ENCODE measurements around the gene RASA4.
"Not testable (repeated sequence)": the region's sequence is repeated elsewhere in the genome, so short reads cannot be mapped to it uniquely, and the experiment has no call there.

RASA4 gene

DNA sequence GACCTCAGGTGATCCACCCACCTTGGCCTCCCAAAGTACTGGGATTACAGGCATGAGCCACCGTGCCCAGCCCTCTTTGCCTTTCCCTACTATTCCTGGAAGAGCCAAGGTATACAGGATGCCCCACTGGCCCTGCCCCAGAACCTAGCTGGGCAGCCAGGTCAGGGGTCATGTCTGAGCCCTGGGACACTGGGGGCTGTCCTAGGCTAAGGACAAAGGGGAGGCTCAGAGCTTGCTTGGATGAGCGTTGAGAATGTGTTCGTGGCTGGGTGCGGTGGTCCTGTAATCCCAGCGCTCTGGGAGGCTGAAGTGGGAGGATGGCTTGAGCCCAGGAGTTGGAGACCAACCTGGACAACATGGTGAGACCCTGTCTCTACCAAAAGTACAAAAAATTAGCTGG is 38.1 kb downstream of the RASA4 start:
- not testable (repeated sequence) for H3K9me3 Mint-ChIP-seq, H3K27ac Mint-ChIP-seq, H3K4me1 Mint-ChIP-seq, H3K4me3 Mint-ChIP-seq, H3K27me3 Mint-ChIP-seq
- DNase-seq (peak in 1 of 2 donors; percentile 15), ATAC-seq (peak; percentile 16)

DNA sequence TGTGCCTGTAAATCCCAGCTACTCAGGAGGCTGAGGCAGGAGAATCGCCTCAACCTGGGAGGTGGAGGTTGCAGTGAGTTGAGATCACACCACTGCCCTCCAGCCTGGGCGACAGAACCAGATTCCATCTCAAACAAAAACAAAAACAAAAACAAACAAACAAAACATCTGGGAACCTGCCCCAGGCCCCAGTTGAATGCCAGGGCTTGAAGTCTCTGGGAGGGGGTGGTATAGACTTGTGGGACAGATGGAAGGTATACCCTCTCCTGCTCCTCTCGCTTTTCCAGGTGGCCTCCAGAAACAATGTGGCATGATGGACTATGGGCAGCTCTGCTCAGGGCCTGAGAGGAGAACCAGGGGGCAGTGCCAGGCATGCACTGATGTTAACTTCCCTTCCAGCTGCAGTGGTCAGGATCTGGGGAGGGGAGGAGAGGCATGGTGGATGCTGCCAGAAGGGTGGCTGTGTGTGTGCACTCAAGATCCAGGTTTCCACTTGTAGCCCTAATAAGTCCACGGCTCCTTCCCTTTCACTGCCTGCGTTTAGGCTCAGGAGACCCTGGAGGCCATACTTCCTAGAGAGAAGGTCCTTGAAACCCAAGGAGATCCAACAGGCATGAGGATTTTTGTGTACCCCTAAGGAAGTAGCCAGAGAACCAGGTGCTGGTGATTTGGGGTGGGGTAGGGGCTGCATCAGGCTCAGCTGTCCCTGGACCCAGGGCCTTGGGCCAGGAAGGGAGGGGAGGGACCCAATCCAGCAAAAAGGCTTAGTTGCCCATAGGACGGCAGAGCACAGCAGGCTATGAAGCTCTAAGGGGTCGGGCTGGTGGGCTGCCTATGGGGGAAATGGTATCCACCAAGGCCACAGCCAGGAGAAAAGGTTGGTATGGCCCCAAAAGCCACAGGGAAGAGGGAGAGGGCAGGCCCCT is 39.0 kb downstream of the RASA4 start:
- H3K4me1 Mint-ChIP-seq, H3K9me3 Mint-ChIP-seq, H3K27ac Mint-ChIP-seq, H3K4me3 Mint-ChIP-seq, H3K27me3 Mint-ChIP-seq: not testable (repeated sequence)
- DNase-seq (peak in 1 of 2 donors; percentile 16), ATAC-seq (peak; percentile 21)

DNA sequence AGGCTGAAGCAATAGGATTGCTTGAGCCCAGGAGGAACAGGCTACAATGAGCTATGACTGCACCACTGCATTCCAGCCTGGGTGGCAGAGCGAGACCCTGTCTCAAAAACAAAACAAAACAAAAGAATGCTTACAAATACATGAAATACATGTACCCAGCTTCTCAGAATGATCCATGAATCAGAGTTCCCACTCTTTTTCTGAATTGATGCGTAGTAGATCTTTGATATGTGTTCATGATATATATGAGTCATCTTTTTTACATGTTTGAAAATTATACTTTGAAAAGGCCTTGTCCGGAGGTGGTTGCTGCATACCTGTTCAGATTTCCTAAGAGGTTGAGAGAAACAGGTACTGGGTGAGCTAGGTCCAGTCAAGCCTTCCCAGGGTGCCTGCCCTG is 40.2 kb downstream of the RASA4 start:
- H3K4me3 Mint-ChIP-seq, DNase-seq, H3K27ac Mint-ChIP-seq, H3K27me3 Mint-ChIP-seq, H3K4me1 Mint-ChIP-seq, ATAC-seq, H3K9me3 Mint-ChIP-seq: not testable (repeated sequence)

DNA sequence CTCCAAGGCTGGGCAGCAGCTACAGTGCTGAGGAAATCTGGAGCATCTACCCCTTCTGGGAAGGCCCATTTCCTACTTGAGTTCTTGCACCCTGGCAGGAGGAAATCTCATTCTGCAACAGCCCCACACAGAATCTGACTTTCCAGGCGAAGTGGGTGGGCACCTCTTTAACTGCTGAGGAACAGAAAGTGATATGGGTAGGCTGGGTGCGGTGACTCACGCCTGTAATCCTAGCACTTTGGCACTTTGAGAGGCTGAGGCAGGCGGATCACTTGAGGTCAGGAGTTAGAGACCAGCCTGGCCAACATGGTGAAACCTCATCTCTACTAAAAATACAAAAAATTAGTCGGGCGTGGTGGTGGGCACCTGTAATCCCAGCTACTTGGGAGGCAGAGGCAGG is 41.9 kb downstream of the RASA4 start:
- DNase-seq, H3K4me1 Mint-ChIP-seq, H3K27me3 Mint-ChIP-seq, ATAC-seq, H3K4me3 Mint-ChIP-seq, H3K9me3 Mint-ChIP-seq, H3K27ac Mint-ChIP-seq: not testable (repeated sequence)

- peak within 1 kb of the TSS; percentile 93 to 95 for H3K27ac Mint-ChIP-seq
- H3K9me3 Mint-ChIP-seq, result not testable (repeated sequence)
- peak; percentile 100 for DNase-seq
These were observed 44.0 kb downstream of the RASA4 start, which contains the start of gene POLR2J3 for GRCh38 chr7:102572261-102573239. POLR2J3 (minus strand) TSS chr7:102572583; CDS start chr7:102572521, 62 bp downstream.

DNA sequence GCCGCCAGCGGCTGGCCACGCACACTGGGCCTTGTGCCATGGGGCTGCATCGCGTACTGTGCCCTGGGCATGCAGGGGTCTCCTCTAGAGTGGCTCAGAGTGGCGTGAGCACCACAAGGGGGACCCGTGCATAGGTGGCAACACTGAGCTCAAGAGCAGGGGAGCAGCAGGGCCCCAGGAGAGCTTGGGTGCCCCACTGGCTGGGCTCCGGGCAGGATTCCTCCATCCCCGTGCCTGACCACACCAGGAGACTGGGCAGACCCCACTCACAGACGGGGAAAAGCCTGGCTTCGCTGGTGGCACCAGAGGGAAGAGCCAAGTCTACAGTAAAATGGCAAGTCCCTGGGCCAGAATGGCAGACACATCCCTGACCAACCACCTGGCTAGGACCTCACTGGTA is 47.9 kb downstream of the RASA4 start:
- H3K27ac Mint-ChIP-seq, H3K4me3 Mint-ChIP-seq, ATAC-seq, H3K4me1 Mint-ChIP-seq, H3K27me3 Mint-ChIP-seq, H3K9me3 Mint-ChIP-seq: not testable (repeated sequence)
- DNase-seq, result peak in 1 of 2 donors; percentile 12

More at GRCh38 chr7:102572261-102573239, 44.0 kb downstream of the RASA4 start, which contains the start of gene POLR2J3:
- ATAC-seq, result peak; percentile 94
- peak within 1 kb of the TSS; percentile 85 for H3K4me3 Mint-ChIP-seq
- not testable (repeated sequence) for H3K4me1 Mint-ChIP-seq, H3K27me3 Mint-ChIP-seq

GRCh38 chr7:102550808-102551422 is 65.6 kb downstream of the RASA4 start, which contains the start of gene SPDYE2:
SPDYE2 (plus strand) TSS chr7:102551226; CDS start chr7:102553256, 2,030 bp downstream.
- H3K4me1 Mint-ChIP-seq, H3K27ac Mint-ChIP-seq, H3K4me3 Mint-ChIP-seq, DNase-seq, H3K9me3 Mint-ChIP-seq, H3K27me3 Mint-ChIP-seq: not testable (repeated sequence)
- peak; percentile 25 for ATAC-seq

DNA sequence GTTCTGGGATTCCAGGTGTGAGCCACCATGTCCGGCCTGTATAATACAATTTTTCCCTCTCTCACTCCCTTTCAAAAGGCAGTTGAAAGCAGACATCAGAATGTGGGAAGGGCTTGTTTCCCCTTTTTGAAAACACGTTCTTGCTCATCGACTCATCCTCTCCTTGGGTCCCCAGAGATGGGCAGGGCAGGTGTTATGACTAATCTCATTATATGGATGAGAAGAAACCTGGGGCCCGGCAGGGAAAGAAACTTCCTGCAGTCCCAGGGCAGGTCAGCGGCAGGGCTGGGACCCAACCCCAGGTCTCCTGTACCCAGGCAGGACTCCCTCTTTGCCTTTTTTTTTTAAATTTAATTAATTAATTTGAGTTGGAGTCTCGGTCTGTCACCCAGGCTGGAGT is 70.2 kb downstream of the RASA4 start:
- not testable (repeated sequence) for DNase-seq, ATAC-seq, H3K9me3 Mint-ChIP-seq, H3K27me3 Mint-ChIP-seq, H3K27ac Mint-ChIP-seq, H3K4me3 Mint-ChIP-seq, H3K4me1 Mint-ChIP-seq

GRCh38 chr7:102545288-102545687 is 71.3 kb downstream of the RASA4 start:
- ATAC-seq, H3K4me1 Mint-ChIP-seq, H3K4me3 Mint-ChIP-seq, H3K27ac Mint-ChIP-seq, H3K9me3 Mint-ChIP-seq, H3K27me3 Mint-ChIP-seq: not testable (repeated sequence)
- peak in 1 of 2 donors; percentile 36 for DNase-seq

DNA sequence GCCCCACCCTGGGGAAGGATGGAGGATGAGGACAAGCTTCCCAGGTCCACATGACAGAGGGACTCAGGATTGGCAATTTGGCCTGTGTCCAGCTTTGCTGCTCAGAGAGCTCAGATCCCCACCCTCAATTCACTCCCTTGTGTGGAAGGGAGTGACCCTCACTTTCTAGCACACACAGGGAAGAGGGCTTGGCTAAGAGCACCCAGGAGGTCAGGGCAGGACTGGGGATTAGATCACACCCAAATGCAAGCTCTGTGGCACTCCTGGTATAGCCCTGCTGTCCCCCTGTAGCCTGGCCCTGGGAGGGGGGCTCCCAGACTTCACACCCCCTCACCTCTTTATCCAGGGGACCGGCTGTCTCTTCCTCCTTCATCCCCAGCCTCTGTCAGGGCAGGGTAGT is 72.2 kb downstream of the RASA4 start:
- H3K9me3 Mint-ChIP-seq, H3K27me3 Mint-ChIP-seq, ATAC-seq, H3K4me3 Mint-ChIP-seq, H3K4me1 Mint-ChIP-seq, DNase-seq, H3K27ac Mint-ChIP-seq: not testable (repeated sequence)

DNA sequence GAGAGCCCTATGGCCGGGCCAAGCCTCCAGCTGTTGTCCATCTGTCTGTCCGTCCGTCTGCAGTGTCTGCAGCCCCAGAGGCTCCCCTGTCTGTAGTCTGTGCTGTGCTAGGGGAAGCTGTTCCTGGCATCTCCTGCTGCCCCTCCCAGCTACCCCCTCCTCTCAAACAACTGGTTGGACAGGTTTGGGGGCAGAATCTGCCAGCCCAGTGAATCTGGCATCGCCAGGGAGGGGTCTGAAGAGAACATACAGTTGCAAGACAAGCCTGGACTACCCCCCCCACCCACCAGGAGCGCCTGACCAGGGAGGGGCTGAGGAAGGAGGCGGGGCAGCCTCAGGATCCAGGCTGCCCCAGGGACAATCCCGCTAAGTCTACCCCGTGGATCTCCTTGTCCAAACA is 73.0 kb downstream of the RASA4 start, which contains the start of gene UPK3BL2:
Gene UPK3BL2 (minus strand): TSS at position 101 of the 400 bp plus-strand sequence. CDS start 60 bp downstream, at position 41.
- not testable (repeated sequence) for H3K4me1 Mint-ChIP-seq, ATAC-seq, H3K27me3 Mint-ChIP-seq, DNase-seq, H3K9me3 Mint-ChIP-seq, H3K4me3 Mint-ChIP-seq, H3K27ac Mint-ChIP-seq

DNA sequence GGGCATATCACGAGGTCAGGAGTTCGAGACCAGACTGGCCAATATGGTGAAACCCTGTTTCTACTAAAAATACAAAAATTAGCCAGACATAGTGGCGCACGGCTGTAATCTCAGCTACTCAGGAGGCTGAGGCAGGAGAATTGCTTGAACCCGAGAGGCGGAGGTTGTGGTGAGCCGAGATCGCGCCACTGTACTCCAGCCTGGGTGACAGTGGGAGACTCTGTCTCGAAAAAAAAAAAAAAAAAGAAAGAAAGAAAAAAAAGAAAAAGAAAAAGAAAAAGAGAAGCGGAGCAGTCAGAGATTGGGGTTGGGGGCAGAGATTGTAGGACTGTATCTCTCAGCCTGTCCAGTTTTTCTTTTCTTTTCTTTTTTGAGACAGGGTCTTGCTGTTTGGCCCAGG is 73.8 kb downstream of the RASA4 start:
- not testable (repeated sequence) for H3K27ac Mint-ChIP-seq, H3K9me3 Mint-ChIP-seq, H3K4me1 Mint-ChIP-seq, DNase-seq, H3K27me3 Mint-ChIP-seq, H3K4me3 Mint-ChIP-seq, ATAC-seq

DNA sequence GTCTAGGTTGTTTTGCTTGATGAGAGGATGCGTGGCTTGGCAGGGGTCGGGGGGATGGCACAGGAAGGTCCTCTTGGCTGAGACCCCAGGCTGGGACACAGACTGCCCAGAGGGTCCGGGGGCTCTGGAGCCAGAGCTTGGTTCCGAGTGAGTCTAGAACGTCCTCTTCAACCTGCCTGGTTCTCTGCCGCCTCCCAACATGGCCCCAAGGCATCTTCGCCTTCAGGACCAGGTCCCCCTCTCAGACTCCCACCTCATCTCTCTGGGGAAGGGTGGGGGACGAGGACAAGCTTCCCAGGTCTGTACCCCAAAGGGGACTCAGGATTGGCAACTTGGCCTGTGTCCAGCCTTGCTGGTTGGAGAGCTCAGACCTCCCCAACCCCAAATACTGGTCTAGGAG is 74.5 kb downstream of the RASA4 start:
- not testable (repeated sequence) for H3K27me3 Mint-ChIP-seq, H3K9me3 Mint-ChIP-seq, ATAC-seq, H3K27ac Mint-ChIP-seq, H3K4me1 Mint-ChIP-seq, DNase-seq, H3K4me3 Mint-ChIP-seq

- not testable (repeated sequence) for H3K27me3 Mint-ChIP-seq, H3K27ac Mint-ChIP-seq, ATAC-seq, DNase-seq, H3K4me1 Mint-ChIP-seq, H3K4me3 Mint-ChIP-seq, H3K9me3 Mint-ChIP-seq
These were observed 76.0 kb downstream of the RASA4 start for GRCh38 chr7:102540604-102541003.

GRCh38 chr7:102535062-102535615 is 81.4 kb downstream of the RASA4 start:
- H3K9me3 Mint-ChIP-seq, H3K27me3 Mint-ChIP-seq, ATAC-seq, H3K27ac Mint-ChIP-seq, H3K4me1 Mint-ChIP-seq, DNase-seq, H3K4me3 Mint-ChIP-seq: not testable (repeated sequence)
